Measurements from ENCODE around the gene ATXN1.
A peak's percentile ranks its signal among the peaks of the same experiment; 100 is the strongest.

ATXN1 gene

GRCh38 chr6:16721977-16722376 is 39.3 kb downstream of the ATXN1 start:
- WGBS = 100% methylated on average over 4 of the region's 5 CpGs

GRCh38 chr6:16720861-16721260 is 40.4 kb downstream of the ATXN1 start:
- Histone ChIP-seq H2BK5ac (ENCODE audit: low read depth, low read length, poor library complexity, severe bottlenecking) (no peak overlapping the region), H3K18ac (ENCODE audit: low read depth in 1 of 2, low read length in 2 of 2) (no peak overlapping the region), H3K27ac (ENCODE audit: low read length, poor library complexity, severe bottlenecking) (no peak overlapping the region), H3K36me3 (ENCODE audit: control insufficient read depth in 1 of 2, insufficient read depth in 2 of 2, low read depth in 1 of 2, low read length in 2 of 2) (peaks cover 6 to 10% of the 10 kb centered on the region in 2 experiments), H4K8ac (ENCODE audit: low read length) (no peak overlapping the region), H2BK12ac (ENCODE audit: low read length in 2 of 2) (no peak overlapping the region), H3K4ac (ENCODE audit: low read depth in 1 of 2, low read length in 2 of 2) (no peak overlapping the region), H3K9ac (ENCODE audit: low read length) (no peak overlapping the region), H3K4me2 (ENCODE audit: low read length, poor library complexity, severe bottlenecking) (no peak overlapping the region), H2BK120ac (ENCODE audit: low read depth, low read length) (no peak overlapping the region), H3K27me3 (ENCODE audit: control insufficient read depth in 1 of 2, insufficient read depth in 1 of 2, low read length in 2 of 2) (no peaks in the 10 kb centered on the region), H4K91ac (ENCODE audit: low read length) (no peak overlapping the region), H2AFZ (ENCODE audit: low read depth, low read length) (no peak overlapping the region), H2BK15ac (ENCODE audit: low read depth, poor library complexity, severe bottlenecking) (no peak overlapping the region), H3K79me1 (replicated peaks; ENCODE audit: low read length, poor library complexity, severe bottlenecking) (peaks cover 36% of the 10 kb centered on the region), H3K4me1 (ENCODE audit: control insufficient read depth, insufficient read depth, low read depth, low read length) (peaks cover 9% of the 10 kb centered on the region), H3K23ac (ENCODE audit: low read length in 2 of 2) (no peak overlapping the region), H2AK5ac (ENCODE audit: low read length, severe bottlenecking) (no peak overlapping the region), H3K4me3 (ENCODE audit: insufficient read depth in 1 of 2, low read depth in 1 of 2, low read length in 2 of 2) (no peak overlapping the region), H3K9me3 (ENCODE audit: control insufficient read depth, low read length) (no peaks in the 10 kb centered on the region), H3K14ac (ENCODE audit: low read length in 2 of 2) (no peak overlapping the region)
- DNase-seq = no peak
- 98% methylated on average over 4 of the region's 4 CpGs for WGBS

More at GRCh38 chr6:16721977-16722376, 39.3 kb downstream of the ATXN1 start:
- Histone ChIP-seq H3K9ac (ENCODE audit: low read length) (no peak overlapping the region), H4K8ac (ENCODE audit: low read length) (no peak overlapping the region), H2BK15ac (ENCODE audit: low read depth, poor library complexity, severe bottlenecking) (no peak overlapping the region), H2AK5ac (ENCODE audit: low read length, severe bottlenecking) (no peak overlapping the region), H3K4me2 (ENCODE audit: low read length, poor library complexity, severe bottlenecking) (no peak overlapping the region), H2BK12ac (ENCODE audit: low read length in 2 of 2) (no peak overlapping the region), H3K79me1 (replicated peaks; ENCODE audit: low read length, poor library complexity, severe bottlenecking) (peaks cover 27% of the 10 kb centered on the region), H2AFZ (ENCODE audit: low read depth, low read length) (no peak overlapping the region), H3K4me1 (ENCODE audit: control insufficient read depth, insufficient read depth, low read depth, low read length) (peaks cover 12% of the 10 kb centered on the region), H2BK5ac (ENCODE audit: low read depth, low read length, poor library complexity, severe bottlenecking) (no peak overlapping the region), H3K27ac (ENCODE audit: low read length, poor library complexity, severe bottlenecking) (no peak overlapping the region), H4K91ac (ENCODE audit: low read length) (peak overlapping the region; percentile 18), H3K23ac (ENCODE audit: low read length in 2 of 2) (no peak overlapping the region), H3K18ac (ENCODE audit: low read depth in 1 of 2, low read length in 2 of 2) (peak overlapping the region in 1 of 2 experiments; percentile 4), H3K4me3 (ENCODE audit: insufficient read depth in 1 of 2, low read depth in 1 of 2, low read length in 2 of 2) (no peak overlapping the region), H3K9me3 (ENCODE audit: control insufficient read depth, low read length) (no peaks in the 10 kb centered on the region), H3K4ac (ENCODE audit: low read depth in 1 of 2, low read length in 2 of 2) (no peak overlapping the region), H3K14ac (ENCODE audit: low read length in 2 of 2) (no peak overlapping the region), H3K36me3 (ENCODE audit: control insufficient read depth in 1 of 2, insufficient read depth in 2 of 2, low read depth in 1 of 2, low read length in 2 of 2) (peaks cover 6% of the 10 kb centered on the region in 2 experiments), H3K27me3 (ENCODE audit: control insufficient read depth in 1 of 2, insufficient read depth in 1 of 2, low read length in 2 of 2) (no peaks in the 10 kb centered on the region), H2BK120ac (ENCODE audit: low read depth, low read length) (no peak overlapping the region)
- DNase-seq = no peak

- Histone ChIP-seq H3K18ac (ENCODE audit: low read depth in 1 of 2, low read length in 2 of 2) (no peak overlapping the region), H3K4me2 (ENCODE audit: low read length, poor library complexity, severe bottlenecking) (no peak overlapping the region), H3K9ac (ENCODE audit: low read length) (no peak overlapping the region), H3K9me3 (ENCODE audit: control insufficient read depth, low read length) (no peaks in the 10 kb centered on the region), H3K27ac (ENCODE audit: low read length, poor library complexity, severe bottlenecking) (no peak overlapping the region), H4K91ac (ENCODE audit: low read length) (no peak overlapping the region), H2BK15ac (ENCODE audit: low read depth, poor library complexity, severe bottlenecking) (no peak overlapping the region), H3K27me3 (ENCODE audit: control insufficient read depth in 1 of 2, insufficient read depth in 1 of 2, low read length in 2 of 2) (no peaks in the 10 kb centered on the region), H2AFZ (ENCODE audit: low read depth, low read length) (no peak overlapping the region), H2BK5ac (ENCODE audit: low read depth, low read length, poor library complexity, severe bottlenecking) (no peak overlapping the region), H3K4me1 (ENCODE audit: control insufficient read depth, insufficient read depth, low read depth, low read length) (peaks cover 7% of the 10 kb centered on the region), H3K23ac (ENCODE audit: low read length in 2 of 2) (no peak overlapping the region), H3K14ac (ENCODE audit: low read length in 2 of 2) (no peak overlapping the region), H3K79me1 (replicated peaks; ENCODE audit: low read length, poor library complexity, severe bottlenecking) (peaks cover 39% of the 10 kb centered on the region), H2AK5ac (ENCODE audit: low read length, severe bottlenecking) (peak overlapping the region; percentile 43), H3K4ac (ENCODE audit: low read depth in 1 of 2, low read length in 2 of 2) (no peak overlapping the region), H2BK12ac (ENCODE audit: low read length in 2 of 2) (peak overlapping the region in 1 of 2 experiments; percentile 18), H4K8ac (ENCODE audit: low read length) (peak overlapping the region; percentile 63), H3K36me3 (ENCODE audit: control insufficient read depth in 1 of 2, insufficient read depth in 2 of 2, low read depth in 1 of 2, low read length in 2 of 2) (peaks cover 6 to 10% of the 10 kb centered on the region in 2 experiments), H3K4me3 (ENCODE audit: insufficient read depth in 1 of 2, low read depth in 1 of 2, low read length in 2 of 2) (no peak overlapping the region), H2BK120ac (ENCODE audit: low read depth, low read length) (no peak overlapping the region)
- 98% methylated on average over 8 of the region's 8 CpGs for WGBS
- no peak for DNase-seq
These were observed 41.8 kb downstream of the ATXN1 start for GRCh38 chr6:16719488-16719887.

- Histone ChIP-seq H3K27ac (ENCODE audit: low read length, poor library complexity, severe bottlenecking) (no peak overlapping the region), H3K23ac (ENCODE audit: low read length in 2 of 2) (no peak overlapping the region), H3K27me3 (ENCODE audit: control insufficient read depth in 1 of 2, insufficient read depth in 1 of 2, low read length in 2 of 2) (no peaks in the 10 kb centered on the region), H3K36me3 (ENCODE audit: control insufficient read depth in 1 of 2, insufficient read depth in 2 of 2, low read depth in 1 of 2, low read length in 2 of 2) (peaks cover 6 to 10% of the 10 kb centered on the region in 2 experiments), H3K4ac (ENCODE audit: low read depth in 1 of 2, low read length in 2 of 2) (no peak overlapping the region), H3K9ac (ENCODE audit: low read length) (no peak overlapping the region), H3K18ac (ENCODE audit: low read depth in 1 of 2, low read length in 2 of 2) (no peak overlapping the region), H4K8ac (ENCODE audit: low read length) (peak overlapping the region; percentile 7), H2BK5ac (ENCODE audit: low read depth, low read length, poor library complexity, severe bottlenecking) (no peak overlapping the region), H2BK120ac (ENCODE audit: low read depth, low read length) (no peak overlapping the region), H4K91ac (ENCODE audit: low read length) (no peak overlapping the region), H2AK5ac (ENCODE audit: low read length, severe bottlenecking) (no peak overlapping the region), H2BK15ac (ENCODE audit: low read depth, poor library complexity, severe bottlenecking) (no peak overlapping the region), H3K9me3 (ENCODE audit: control insufficient read depth, low read length) (no peaks in the 10 kb centered on the region), H3K79me1 (replicated peaks; ENCODE audit: low read length, poor library complexity, severe bottlenecking) (peaks cover 40% of the 10 kb centered on the region), H3K4me1 (ENCODE audit: control insufficient read depth, insufficient read depth, low read depth, low read length) (peaks cover 8% of the 10 kb centered on the region), H3K14ac (ENCODE audit: low read length in 2 of 2) (no peak overlapping the region), H3K4me3 (ENCODE audit: insufficient read depth in 1 of 2, low read depth in 1 of 2, low read length in 2 of 2) (no peak overlapping the region), H2AFZ (ENCODE audit: low read depth, low read length) (no peak overlapping the region), H2BK12ac (ENCODE audit: low read length in 2 of 2) (no peak overlapping the region), H3K4me2 (ENCODE audit: low read length, poor library complexity, severe bottlenecking) (no peak overlapping the region)
- no peak for DNase-seq
- 36% methylated on average over 1 of the region's 3 CpGs for WGBS
These were observed 42.9 kb downstream of the ATXN1 start for GRCh38 chr6:16718356-16718755.
